Neural cell (in vitro differentiated cells): ENCODE measurements around the gene ATP13A1.

Experiments
- MXI1 ChIP-seq: fragments of 450-650 bp; conservative IDR thresholded peaks from 2 replicates; pipeline ENCODE4 v1.6.1; 2014; ENCODE audit warnings: antibody characterized with exemption, mild to moderate bottlenecking; ENCODE audit not compliant: poor library complexity, severe bottlenecking
- POLR2AphosphoS5 ChIP-seq: IDR thresholded peaks from 2 replicates; pipeline ENCODE4 v1.6.1; 2012
- REST ChIP-seq: IDR thresholded peaks from 2 replicates; pipeline ENCODE4 v1.6.1; 2012; ENCODE audit warnings: borderline replicate concordance
- TAF1 ChIP-seq: IDR thresholded peaks from 2 replicates; pipeline ENCODE4 v1.6.1; 2012; ENCODE audit warnings: low read depth
- TF ChIP-seq, protein P1 (sequence below): fragments of 450-650 bp; IDR thresholded peaks from 2 replicates; pipeline ENCODE4 v1.5.1; 2014; ENCODE audit warnings: antibody characterized with exemption, mild to moderate bottlenecking, moderate library complexity; ENCODE audit not compliant: poor library complexity, severe bottlenecking

DNA sequence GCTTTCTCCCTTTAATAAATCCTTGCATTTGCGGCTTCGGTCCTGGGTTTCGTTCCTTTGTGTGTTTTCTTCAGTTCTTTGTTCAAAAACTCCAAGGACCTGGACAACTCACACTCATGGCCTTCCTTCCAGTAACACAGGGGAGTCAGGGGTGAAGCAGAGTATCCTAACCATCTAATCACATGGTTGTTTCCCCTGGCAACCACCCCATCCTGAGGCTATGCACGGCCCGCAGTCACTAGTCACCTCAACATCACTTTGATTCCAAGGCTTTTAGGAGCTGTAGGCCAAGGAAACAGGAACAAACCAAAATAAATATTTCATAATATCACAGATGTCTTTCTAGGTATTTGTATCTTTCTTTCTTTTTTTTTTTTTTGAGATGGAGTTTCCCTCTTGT lies 34.1 kb upstream of the ATP13A1 start:
- TF ChIP-seq TAF1 (no peak), POLR2AphosphoS5 (no peak), REST (no peak), MXI1 (no peak)
- TF ChIP-seq, protein P1, sequence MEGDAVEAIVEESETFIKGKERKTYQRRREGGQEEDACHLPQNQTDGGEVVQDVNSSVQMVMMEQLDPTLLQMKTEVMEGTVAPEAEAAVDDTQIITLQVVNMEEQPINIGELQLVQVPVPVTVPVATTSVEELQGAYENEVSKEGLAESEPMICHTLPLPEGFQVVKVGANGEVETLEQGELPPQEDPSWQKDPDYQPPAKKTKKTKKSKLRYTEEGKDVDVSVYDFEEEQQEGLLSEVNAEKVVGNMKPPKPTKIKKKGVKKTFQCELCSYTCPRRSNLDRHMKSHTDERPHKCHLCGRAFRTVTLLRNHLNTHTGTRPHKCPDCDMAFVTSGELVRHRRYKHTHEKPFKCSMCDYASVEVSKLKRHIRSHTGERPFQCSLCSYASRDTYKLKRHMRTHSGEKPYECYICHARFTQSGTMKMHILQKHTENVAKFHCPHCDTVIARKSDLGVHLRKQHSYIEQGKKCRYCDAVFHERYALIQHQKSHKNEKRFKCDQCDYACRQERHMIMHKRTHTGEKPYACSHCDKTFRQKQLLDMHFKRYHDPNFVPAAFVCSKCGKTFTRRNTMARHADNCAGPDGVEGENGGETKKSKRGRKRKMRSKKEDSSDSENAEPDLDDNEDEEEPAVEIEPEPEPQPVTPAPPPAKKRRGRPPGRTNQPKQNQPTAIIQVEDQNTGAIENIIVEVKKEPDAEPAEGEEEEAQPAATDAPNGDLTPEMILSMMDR = no peak
